GM21381 (cell line): ENCODE results near the gene TMEM272.

Experiments
- ATAC-seq: cut with Tn5 transposase; IDR thresholded peaks from one replicate; pipeline ENCODE4 v1.9.1; 2021; ENCODE audit warnings: mild to moderate bottlenecking, moderate library complexity; ENCODE audit not compliant: unreplicated experiment

The TMEM272 gene

GRCh38 chr13:51783428-51784094 lies 61.4 kb downstream of the TMEM272 start:
- no peak for ATAC-seq

- ATAC-seq, result no peak
Measured at GRCh38 chr13:51782026-51782710, 62.8 kb downstream of the TMEM272 start.

GRCh38 chr13:51781246-51782022 lies 63.5 kb downstream of the TMEM272 start:
- no peak for ATAC-seq

- ATAC-seq, result no peak
Measured at GRCh38 chr13:51780099-51780498, 64.9 kb downstream of the TMEM272 start.

- no peak for ATAC-seq
Measured at GRCh38 chr13:51778392-51778791, 66.6 kb downstream of the TMEM272 start.

GRCh38 chr13:51777921-51778320 lies 67.1 kb downstream of the TMEM272 start:
- ATAC-seq, result no peak

GRCh38 chr13:51776179-51776578 lies 68.8 kb downstream of the TMEM272 start:
- ATAC-seq, result no peak

- no peak for ATAC-seq
Measured at GRCh38 chr13:51773515-51773914, 71.5 kb downstream of the TMEM272 start.

- ATAC-seq, result no peak
Measured at GRCh38 chr13:51772781-51773180, 72.2 kb downstream of the TMEM272 start.

- no peak for ATAC-seq
Measured at GRCh38 chr13:51772105-51772455, 72.9 kb downstream of the TMEM272 start.

- no peak for ATAC-seq
Measured at GRCh38 chr13:51771418-51772104, 73.4 kb downstream of the TMEM272 start.

- no peak for ATAC-seq
Measured at GRCh38 chr13:51770681-51771417, 74.1 kb downstream of the TMEM272 start.

- no peak for ATAC-seq
Measured at GRCh38 chr13:51770160-51770559, 74.8 kb downstream of the TMEM272 start.

- no peak for ATAC-seq
Measured at GRCh38 chr13:51769455-51770127, 75.4 kb downstream of the TMEM272 start.

GRCh38 chr13:51768976-51769375 lies 76.0 kb downstream of the TMEM272 start:
- ATAC-seq, result no peak

GRCh38 chr13:51768378-51768921 lies 76.5 kb downstream of the TMEM272 start:
- no peak for ATAC-seq

- ATAC-seq, result no peak
Measured at GRCh38 chr13:51767100-51767499, 77.9 kb downstream of the TMEM272 start.

- ATAC-seq, result no peak
Measured at GRCh38 chr13:51765142-51765515, 79.8 kb downstream of the TMEM272 start.

GRCh38 chr13:51764184-51765141 lies 80.5 kb downstream of the TMEM272 start:
- ATAC-seq, result peak; percentile 73
